ENCODE results near the gene EIF3M.
"Not testable (repeated sequence)": the region's sequence is repeated elsewhere in the genome, so short reads cannot be mapped to it uniquely, and the experiment has no call there.

Gene EIF3M

GRCh38 chr11:32583459-32584271, at the start of gene EIF3M:
Gene EIF3M, plus strand, starts transcription at chr11:32583831. Its CDS starts 57 bp downstream, at chr11:32583888.
- peak; percentile 91 for DNase-seq

GRCh38 chr11:32538804-32539203, 44.8 kb upstream of the EIF3M start:
- no peak for DNase-seq

GRCh38 chr11:32549611-32550187, 33.9 kb upstream of the EIF3M start:
- DNase-seq = no peak

GRCh38 chr11:32550207-32550606, 33.4 kb upstream of the EIF3M start:
- no peak for DNase-seq

- DNase-seq = no peak
Observed at GRCh38 chr11:32555091-32555490, 28.5 kb upstream of the EIF3M start.

- DNase-seq = no peak
Observed at GRCh38 chr11:32555895-32556294, 27.7 kb upstream of the EIF3M start.

GRCh38 chr11:32561835-32562234, 21.8 kb upstream of the EIF3M start:
- no peak for DNase-seq

DNA sequence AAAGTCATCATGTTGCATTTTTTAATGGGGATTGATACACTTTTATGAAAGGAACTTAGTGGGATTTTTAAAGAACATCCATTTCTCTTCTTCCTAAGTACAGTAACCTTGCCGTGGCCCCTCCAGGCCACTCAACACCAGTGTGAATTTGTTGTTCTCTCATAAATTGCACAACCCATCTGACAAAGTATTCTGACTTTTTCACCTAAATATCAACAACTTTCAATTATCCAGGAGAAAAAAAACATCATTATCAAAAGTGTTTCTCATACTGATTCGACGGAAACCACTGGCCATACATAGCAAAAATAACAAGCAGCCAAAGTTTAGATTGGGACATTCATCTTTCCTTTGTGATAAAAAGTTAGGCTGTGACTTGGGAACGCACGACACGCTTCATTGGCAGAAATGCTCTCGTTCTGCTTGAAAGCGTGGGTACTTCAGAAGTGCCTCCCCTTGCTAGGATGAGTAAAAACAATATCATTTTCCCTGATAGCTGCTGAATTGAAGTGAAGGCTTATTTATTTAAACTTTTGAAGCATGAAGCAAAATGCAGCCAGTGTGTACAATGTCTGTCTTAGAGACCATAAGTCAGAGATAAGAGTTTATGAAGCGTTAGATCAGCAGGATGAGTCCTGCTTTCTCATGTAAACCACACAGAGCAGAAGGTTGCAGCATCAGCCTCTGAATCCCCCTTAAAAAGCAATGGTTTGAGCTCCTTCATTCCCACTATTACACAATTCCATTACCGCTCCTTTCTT, 20.6 kb upstream of the EIF3M start:
- no peak for DNase-seq

- no peak for DNase-seq
Observed at GRCh38 chr11:32563600-32563959, 20.1 kb upstream of the EIF3M start.

GRCh38 chr11:32566517-32566916, 17.1 kb upstream of the EIF3M start:
- no peak for DNase-seq

DNA sequence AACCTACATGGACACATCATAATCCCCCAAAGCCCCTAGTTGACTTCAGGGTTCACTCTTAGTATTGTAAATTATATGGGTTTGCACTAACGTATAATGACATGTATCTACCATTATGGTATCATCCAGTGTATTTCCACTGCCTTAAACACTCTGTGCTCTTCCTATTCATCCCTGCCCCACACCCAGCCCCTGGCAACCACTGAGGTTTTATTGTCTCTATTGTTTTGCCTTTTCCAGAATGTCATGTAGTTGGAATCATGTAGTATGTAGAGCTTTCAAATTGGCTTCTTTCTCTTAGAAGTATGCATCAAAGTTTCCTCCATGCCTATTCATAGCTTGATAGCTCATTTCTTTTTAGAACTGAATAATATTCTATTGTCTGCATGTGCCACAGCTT, 16.5 kb upstream of the EIF3M start:
- DNase-seq = no peak

GRCh38 chr11:32569313-32569881, 14.2 kb upstream of the EIF3M start:
- no peak for DNase-seq

DNA sequence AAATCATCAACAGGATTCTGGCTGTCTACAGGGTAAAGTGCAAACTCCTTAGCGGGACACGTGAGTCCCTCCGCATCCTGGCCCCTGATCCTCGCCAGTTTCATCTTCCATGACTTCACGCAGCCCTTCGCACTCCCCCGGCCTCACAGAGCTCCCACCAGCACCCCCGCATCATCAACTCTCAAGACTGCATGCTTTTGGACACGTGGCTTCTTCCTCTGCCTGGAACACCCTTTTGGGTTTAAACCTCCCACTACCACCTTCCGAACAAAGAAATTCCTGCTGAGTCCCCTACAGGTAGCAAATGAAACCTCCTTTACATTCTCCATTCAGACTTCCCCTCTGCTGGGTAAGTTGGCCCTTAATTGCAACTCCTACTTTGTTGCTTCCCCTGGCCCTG, 12.6 kb upstream of the EIF3M start:
- no peak for DNase-seq

GRCh38 chr11:32573228-32573627, 10.4 kb upstream of the EIF3M start:
- DNase-seq = no peak

DNA sequence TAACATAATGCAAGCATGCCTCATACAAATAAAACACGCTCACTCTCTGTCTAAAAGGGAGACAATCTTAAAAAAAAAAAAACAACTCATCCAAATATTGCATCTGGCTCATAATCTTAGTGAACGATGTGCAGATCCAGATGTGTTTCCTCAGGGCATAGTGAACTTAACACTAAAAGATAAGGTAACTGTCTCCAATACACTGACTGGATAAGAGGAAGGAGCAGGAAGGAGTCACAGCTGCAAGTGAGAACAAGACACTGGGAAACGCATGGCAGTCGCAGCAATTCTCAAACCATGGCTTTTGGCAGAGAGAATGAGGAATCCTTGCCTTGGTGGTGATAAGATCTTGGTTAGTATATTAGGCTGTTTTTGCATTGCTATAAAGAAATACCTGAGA, 9.2 kb upstream of the EIF3M start:
- DNase-seq = no peak

DNA sequence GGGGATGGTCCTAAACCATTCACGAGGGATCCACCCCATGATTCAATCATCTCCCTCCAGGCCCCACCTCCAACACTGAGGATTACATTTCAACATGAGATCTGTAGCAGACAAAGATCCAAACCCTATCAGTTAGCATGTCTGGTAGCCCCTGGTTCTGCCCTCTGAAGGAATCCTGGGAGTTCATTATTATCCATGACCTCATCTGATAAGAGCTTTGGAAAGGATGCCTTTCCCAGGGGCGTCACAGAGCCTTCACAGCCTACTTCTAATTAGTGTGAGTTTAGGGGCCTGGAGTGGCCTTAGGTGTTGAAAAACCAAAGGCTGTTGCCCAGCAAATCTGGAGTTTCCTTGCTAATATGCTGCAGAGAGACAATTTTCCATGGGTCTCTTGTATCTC, 8.6 kb upstream of the EIF3M start:
- no peak for DNase-seq

GRCh38 chr11:32576456-32576855, 7.2 kb upstream of the EIF3M start:
- no peak for DNase-seq

GRCh38 chr11:32580967-32581366, 2.7 kb upstream of the EIF3M start:
- no peak for DNase-seq

DNA sequence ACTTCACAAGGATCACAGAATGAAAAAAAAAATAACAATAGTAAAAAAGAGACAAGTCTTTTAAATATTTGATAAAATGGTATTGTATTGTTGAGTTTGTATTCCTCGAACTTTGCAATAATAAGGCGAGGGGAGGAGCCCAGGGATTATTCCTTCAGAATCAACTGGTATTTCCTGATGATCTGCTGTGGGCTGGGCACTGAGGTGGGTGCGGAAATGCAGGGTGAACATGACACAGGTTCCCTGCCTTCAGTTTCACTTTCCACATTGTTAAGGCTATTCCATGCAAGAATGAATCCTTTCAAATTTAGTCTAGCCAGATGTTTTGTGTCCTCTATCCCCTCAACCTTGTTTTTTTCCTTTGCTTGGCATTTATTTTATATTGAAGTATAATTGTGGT, 2.1 kb upstream of the EIF3M start:
- DNase-seq = no peak

- no peak for DNase-seq
Observed at GRCh38 chr11:32584921-32585320, 1.3 kb downstream of the EIF3M start.

- no peak for DNase-seq
Observed at GRCh38 chr11:32586576-32587190, 3.1 kb downstream of the EIF3M start.

DNA sequence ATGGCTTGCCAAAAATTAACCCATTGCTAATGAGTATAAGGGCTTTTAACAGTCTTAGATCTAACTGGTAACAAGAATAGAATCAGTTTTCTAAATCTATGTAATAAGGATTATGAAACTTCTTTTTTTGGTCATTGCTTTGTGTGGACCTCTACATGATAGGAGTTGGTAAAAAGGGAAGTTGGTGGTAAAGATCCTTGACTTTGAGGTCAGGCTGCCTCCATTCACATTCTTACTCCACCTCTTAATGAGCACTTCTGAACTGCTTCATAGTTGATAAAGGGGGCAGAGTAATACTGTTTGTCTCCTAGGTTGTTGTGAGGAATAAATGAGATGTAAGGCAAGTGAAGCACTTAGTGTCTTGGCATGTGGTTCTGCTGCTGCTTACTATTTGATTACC, 10.6 kb downstream of the EIF3M start:
- DNase-seq = no peak

GRCh38 chr11:32596114-32596513, 12.5 kb downstream of the EIF3M start:
- DNase-seq = not testable (repeated sequence)

All from activated T-cell treated with anti-CD3 and anti-CD28 coated beads for 4 hours (primary cell).